NCI-H345 (cell line): ENCODE results near the gene MYRIP.
"Not testable (repeated sequence)": the region's sequence is repeated elsewhere in the genome, so short reads cannot be mapped to it uniquely, and the experiment has no call there.

ENCODE experiments used
- DNase-seq: peaks from one replicate; lab custom pipeline; 2025; lab: John Stamatoyannopoulos, UW

Gene MYRIP

DNA sequence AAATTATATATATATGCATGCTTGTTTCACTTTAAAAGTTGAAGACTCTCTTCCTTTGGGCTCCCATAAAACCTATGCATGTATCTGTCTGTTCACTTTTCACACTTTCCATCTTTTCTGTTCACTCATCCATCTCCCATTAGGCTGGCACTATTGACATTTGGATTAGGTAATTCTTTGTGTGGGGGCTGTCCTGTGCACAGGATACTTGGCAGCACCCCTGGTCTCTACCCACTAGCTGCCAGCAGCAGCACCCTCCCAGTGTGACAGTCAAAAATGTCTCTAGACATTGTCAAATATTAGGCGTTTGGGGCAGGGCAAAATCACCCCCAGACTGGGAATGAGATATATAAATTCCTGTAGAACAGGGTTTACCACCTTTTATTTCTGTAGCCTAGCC is 427.8 kb downstream of the MYRIP start:
- no peak for DNase-seq

DNA sequence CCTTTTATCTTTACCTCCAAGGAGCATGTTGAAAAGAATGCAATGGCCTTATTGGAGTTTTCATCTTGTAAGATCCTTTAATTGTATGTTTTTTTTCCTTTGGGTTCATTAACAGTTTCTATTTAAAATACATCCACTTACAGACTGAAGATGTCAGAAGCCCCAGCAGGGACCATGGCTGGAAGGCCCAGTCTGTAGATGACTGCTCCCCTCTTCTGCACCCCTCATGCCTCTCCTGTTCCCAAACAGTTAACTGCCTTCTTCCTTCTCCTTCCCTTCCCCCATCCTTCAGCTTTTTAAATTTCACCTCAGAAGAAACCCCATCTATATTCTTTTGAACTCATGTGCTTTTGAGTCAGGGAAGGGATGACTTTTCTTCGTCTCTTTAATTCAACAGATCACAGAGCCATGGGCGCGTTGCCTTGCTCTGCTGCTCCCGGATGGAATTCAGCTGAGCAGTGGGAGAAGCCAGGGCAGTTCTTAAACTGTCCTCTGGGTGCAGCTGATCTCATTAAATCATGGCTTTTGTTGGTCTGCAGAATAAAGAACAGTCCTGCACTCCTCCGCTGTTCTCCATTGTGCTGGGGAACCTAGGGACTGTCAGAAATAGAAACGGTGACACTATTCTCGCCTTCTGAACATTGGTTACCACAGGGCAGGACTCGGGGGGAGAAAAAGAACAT is 428.6 kb downstream of the MYRIP start:
- no peak for DNase-seq

DNA sequence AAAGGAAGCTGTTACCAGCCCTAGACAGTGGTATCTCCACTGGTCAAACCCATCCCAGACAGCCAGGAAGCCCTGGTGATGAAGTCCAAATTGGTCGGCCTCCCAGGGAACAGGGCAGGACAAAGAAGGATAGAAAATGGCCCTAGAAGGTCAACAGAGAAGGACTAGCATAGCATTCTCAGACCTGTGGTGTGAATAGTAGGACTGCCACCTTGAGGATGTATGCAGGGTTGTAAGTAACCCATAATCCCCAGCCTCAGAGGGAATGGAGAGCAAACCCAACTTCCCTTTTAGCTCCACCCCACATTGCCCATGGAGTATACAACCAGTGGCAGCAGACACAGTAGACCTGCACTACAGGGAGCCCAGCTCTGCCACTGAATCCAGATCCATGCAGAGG is 431.5 kb downstream of the MYRIP start:
- no peak for DNase-seq

DNA sequence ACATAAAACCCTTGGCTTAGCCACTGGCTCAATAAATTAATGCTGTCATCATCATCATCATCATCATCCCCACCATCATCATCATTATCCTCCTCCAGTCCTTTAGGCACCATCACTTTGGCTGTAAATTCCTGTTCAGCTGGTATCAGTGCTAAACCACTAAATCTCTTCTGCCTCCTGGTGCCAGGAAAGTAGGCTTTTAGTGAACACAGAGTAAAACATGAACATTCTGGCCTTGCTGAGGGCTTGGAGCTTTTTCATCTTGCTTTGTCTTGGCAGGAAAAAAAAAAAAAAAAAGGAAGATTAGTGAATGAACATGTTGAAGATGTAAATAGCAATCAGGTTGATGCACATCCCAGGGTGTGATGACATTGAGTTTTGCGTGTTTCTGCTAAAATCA is 432.8 kb downstream of the MYRIP start:
- DNase-seq, result no peak

DNA sequence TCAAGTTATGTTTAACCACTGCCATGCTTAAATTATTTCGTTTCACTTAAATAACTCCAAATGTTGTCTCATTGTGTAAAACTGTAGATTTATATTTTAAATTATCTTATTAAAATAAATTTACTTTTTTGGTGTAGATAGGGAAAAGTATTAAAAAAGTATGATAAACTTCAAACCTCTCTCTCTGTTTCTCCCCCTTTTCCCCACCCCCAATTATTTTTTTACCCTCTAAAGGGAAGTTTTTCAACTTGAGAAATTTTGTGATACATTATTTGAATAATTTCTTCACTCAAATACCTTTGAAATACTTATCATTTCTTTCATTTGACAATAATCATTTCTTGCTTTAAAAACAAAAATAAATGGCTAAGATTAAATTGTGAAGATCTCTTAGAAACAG is 433.2 kb downstream of the MYRIP start:
- no peak for DNase-seq

DNA sequence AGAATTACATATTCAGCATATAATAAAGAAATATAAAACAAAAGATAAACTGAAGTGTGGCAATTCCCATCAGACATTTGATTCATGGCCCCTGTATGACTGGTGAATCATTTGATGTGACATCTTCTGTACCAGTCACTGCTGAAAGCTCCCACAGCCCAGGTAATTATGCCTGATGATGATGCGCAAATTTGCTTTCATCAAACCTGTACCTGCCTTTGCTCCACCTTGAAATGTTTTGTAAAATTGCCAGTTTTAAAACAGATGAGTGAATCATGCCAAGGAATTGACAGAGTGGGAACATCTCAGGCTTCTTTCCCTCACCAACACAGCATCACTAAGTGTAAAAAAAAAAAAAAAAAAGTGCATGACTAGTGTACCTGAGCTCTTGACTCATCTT is 433.6 kb downstream of the MYRIP start:
- DNase-seq, result no peak

DNA sequence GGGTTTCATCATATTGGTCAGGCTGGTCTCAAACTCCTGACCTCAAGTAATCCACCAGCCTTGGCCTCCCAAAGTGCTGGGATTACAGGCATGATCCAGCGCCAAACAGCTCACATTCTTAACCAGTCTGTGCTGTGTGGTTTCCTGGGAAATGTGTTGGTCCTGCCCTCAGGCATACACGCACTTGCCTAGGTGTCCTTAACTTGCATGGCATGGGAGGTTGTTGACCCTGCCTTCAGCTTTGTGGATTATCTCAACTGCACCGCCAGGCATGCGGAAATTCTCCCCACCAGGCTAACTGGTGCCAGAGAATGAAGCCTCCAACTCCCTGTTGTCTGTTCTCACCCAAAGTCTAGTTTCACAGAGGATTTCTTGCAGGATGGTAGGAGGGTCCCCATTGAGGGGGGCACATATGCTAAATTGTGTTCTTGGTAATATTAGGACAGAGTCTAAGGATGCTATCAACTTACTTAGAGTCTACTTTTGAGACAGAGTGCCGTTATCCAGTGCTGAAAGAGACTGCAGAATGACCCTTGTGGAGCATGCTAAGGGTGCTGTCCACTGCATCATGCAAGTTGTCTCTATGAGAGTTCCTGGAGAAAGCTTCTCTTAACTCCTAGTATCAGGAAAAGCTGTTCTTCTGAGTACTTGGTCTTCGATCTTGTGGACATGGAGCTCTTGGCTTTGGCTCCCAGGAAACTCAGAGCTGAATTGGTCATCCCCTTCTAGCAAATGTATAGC is 438.5 kb downstream of the MYRIP start:
- no peak for DNase-seq

DNA sequence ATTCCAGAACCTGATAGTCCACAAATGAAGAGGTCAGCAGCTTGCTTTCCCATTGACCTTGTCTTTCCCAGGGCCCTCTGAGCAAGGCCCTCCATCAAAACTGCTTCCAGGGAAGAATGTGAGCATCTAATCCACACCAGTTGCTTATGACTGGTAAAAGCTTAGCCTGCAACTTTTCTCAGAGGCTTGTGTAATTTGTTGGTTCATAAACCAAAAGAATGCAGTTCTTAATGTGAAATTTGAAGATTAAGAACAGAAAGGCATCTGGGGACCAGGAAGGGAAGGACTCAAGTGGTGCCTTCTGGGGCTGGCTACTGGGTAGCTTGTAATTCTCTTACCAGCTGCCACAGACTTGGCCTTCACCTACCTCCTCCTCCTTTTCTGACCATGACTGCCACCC is 439.2 kb downstream of the MYRIP start:
- no peak for DNase-seq

DNA sequence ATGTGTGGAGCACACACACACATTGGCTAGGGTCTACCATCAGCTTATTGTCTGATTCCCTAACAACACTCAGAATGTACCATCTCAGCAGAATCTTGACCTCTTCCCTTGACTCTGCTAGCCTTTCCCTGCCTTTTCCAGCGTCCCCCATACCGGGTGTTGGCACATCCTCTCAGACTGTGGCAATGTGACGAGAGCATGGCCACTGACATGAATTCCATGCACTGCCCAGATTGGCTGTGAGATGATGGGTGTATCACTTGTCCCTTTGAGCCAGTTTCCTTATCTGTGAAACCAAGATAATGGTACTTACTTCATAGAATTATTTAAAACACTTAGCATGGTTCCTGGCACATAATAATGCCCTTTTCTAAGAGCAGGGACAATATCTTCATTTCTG is 439.8 kb downstream of the MYRIP start:
- DNase-seq, result no peak

DNA sequence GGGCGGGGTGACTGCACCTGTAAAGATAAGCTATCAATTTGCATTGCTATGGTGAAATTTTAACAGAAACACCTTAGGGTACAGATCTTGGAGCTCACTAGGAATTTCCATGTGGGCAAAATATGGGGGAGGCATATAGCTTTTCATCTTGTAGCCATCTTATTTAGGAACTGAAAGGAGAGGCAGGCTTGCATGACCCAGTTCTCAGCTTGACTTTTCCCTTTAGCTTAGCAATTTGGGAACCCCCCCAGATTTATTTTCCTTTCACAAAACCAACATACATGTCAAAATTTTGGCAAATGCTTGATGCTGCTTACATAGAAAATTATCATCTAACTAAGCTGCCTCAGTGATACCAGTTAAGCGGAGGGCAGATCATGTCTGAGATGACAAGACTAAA is 445.1 kb downstream of the MYRIP start:
- no peak for DNase-seq

DNA sequence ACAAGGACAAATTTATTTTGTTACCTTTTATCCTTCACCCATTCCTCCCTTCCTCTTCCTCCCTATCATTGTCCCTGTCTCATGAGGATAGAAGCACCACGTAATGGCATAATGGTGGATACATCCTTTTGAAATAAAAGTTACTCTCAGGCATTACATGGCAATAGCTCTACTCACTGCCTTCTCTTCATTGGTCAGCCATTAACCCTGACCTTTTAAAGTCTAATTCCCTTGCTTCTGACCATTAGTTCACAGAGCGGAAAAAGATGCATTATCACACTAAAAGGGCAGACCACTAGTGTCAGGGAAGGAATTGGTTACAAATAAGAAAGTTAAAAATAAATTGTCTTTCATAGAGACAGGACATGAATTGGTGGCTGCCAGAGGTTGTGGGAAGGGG is 445.5 kb downstream of the MYRIP start:
- DNase-seq, result no peak

DNA sequence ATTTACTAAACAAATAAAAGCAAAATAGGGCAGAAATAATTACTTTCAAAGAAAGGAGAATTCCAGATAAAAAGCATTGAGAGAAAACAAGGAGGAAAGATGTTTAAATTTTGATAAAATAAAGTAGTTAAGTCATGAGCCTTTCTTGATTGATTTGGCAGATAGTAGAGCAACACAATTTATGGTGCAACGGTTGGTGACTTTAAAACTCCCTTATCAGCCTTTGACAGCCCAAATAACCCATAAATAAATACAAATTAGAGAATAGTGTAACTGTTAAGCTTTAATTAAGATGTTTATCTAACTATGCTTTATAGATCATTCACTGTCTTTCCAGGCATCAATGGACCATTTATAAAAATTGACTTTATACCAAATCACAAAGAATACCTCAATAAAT is 446.1 kb downstream of the MYRIP start:
- no peak for DNase-seq

DNA sequence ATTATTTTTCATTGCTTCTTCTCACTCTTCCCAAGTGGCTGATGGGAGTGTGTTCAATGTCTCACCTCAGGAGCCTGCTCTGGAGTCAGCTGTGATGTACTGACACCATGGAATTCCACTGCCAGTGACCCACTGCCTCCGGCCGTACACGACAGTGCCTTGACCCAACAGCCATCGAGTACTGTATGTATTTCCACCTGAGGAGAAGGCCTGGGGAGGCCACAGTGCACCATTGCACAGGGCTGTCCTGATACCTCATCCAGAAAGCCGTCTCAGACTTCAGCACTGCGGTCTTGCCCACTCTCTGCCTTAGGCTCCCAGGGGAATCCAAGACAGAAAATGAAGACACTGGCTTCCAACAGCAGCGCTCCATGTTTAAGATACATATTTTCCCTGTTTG is 448.7 kb downstream of the MYRIP start:
- DNase-seq, result no peak

DNA sequence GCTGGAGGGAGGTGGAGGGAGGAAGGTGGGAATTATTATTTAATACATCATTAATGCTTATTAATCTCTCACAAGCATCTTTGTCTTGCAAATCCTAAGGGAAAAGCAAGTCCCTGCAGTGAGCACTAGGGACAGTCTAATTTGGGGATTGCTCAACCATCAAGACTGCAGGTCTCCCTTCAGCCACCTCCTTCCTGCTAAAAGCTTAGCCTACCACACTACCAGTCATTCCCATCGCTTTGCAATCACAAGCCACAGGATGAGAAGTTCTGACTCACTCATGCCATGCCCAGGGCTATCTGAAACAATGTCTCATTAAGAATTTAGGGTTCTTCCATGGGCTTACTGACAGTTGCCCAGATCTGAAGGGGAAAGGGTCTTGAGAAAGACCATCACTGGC is 449.1 kb downstream of the MYRIP start:
- DNase-seq, result no peak

DNA sequence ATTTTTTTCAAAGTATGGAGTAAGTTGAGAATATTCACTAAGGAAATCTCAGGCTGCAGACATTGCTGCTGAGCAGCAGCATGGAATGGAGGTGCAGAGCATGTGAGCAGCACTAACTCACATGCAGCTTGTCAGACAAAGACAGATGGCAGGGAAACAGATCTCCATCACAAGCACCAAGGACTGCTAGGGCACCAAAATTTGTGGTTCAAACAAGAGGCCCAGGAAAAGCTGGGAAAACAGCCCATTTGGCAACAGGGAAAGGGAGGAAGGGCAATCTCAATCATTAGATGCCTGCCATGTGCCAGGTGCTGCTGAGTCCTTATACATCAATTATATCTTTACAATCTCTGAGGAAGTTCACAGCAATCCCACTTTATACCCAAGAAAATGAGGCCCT is 452.9 kb downstream of the MYRIP start:
- no peak for DNase-seq

DNA sequence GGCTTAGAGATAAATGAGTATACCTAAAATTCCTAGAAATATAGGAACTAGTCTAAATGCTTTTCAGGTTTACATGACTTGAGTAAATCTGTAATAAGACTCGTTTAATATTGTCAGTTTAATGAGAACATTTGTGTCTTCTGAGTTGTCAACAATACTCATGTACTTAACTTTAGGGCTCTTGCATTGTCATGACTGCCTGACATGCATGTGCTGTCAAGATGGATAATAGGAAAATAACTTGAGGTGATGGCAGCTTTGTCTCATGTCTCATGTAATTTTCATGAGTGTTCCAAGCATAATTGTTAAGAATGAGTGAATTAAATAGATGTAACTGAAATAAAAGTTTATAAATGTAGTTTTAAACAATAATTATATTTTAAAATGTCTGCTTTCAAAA is 455.0 kb downstream of the MYRIP start:
- no peak for DNase-seq

DNA sequence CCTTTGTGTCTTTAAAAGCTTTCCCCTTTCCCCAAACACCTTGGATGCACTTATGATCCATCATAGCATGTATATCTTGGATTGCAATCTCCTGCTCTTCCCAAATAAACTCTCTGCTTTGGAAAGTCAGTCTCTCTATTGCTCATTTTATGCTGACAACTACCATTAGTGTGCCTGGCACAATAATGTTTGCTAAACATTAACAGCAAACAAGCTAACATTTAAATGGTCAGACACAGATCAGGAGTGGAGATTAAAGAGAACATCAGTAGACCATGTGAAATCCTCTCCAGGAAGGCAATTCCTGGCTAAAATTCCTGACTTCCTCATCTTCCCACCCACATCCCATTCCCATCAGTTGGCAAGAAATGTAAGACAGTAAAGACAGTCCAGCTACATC is 455.8 kb downstream of the MYRIP start:
- DNase-seq, result no peak

DNA sequence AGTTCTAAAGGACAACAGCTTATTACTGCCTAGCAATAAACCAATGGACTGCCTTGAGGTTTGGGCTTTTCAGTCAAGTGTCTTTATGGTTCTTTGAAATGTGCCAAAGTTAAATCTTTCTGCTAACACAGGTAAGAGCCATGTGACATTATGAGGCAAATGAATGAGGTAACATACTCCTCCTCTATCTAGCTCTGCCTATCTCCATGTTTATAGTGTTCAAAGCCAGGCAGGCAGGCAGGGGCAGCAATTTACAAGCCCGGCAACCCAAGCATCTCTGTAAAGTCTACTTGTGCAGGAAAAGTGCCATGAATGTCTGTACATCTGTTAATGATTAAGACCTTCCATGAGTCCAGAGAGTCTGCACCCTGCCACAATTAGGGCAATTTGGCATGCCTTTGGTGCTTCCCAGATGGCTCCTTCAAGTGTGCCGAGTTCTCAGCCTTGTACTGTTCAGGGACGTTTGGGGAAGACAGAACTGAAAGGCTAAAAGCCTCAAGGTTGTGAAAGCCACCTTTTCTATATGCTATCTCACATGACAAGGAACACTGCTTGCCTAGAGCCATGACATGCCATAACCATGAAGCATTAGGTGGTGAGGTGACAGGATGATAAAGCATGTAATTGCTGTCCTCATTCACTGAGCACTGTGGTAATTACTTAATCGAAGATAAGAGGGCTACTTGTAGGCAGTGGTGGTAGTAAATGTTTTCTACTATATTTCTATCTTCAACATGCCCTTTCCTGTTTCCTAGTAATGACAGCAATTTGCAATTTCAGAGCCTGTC is 458.7 kb downstream of the MYRIP start:
- no peak for DNase-seq

DNA sequence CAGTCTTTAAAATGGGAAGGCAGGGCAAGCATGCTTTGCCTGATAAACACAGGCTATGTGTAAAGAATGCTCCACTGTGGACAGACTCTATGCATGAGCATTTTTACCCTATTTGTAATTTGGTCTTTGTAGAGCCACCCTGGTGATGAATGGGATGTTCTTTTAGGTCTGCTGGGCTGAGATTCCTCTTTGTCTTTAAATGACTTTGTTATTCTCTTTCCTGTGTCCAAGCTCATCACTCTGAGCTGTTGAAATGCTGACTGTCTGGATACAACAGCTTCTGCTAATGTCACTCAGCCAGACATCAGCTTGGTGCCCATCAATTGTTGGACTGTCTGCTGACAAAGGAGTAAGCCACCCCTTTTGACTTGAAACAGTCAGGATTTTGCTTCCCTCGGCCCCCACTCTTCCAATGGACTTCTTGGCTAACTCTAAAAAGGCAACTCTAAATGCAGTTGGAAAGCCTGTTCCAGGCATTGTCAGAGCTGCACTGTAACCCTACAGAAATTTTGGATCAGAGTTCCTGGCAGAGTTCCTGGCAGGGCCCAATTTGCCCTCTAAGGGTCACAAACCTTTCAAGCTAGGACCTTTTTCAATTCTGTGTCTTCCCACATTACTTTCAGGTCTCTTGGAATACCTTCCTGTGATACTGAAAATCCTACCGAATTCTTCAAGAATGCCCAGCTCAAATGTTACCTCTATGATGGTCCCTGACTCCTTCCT is 459.6 kb downstream of the MYRIP start:
- DNase-seq, result no peak

DNA sequence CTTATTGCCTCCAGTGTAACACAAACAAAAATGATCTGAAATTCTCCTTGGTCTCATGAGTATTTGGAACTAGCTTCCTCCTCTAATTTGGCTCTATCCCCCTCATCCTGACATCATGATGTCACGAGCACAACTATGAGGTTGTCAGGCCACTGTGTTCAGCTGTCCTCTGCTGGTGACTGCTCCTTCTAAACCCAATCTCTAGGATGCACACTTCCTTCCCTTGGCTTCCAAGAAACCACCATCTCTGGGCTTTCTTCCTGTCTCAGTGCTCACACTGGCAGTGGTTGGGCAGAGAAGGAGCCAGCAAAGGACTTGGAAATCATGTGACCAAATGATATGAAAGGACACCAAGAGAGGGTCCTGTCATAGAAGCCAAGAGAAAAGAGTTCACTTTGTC is 469.4 kb downstream of the MYRIP start:
- no peak for DNase-seq

DNA sequence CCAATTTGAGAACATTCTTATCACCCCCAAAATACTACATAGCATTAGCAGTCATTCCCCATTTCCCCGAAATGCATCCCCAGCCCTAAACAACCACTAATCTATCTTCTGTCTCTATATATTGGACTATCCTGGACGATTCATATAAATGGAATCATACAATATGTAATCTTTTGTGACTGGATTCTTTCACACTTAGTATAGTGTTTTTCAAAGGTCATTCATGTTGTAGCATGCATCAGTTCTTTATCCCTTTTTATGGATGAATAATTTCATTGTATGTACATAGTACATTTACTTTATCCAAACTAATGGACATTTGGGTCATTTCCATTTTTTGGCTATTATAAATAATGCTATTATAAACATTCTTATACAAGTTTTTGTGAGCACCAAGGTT is 472.6 kb downstream of the MYRIP start:
- no peak for DNase-seq

DNA sequence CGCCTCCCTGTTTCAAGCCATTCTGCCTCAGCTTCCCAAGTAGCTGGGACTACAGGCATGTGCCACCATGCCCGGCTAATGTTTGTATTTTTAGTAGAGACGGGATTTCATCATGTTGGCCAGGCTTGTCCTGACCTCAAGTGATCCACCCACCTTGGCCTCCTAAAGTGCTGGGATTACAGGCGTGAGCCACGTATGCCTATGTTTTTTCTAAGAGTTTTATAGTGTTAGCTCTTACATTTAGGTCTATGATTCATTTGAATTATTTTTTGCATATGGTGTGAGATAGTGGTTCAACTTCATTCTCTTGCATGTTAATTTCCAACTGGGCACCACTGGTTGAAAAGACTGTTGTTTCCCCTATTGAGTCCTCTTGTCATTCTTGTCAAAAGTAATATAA is 473.6 kb downstream of the MYRIP start:
- not testable (repeated sequence) for DNase-seq

DNA sequence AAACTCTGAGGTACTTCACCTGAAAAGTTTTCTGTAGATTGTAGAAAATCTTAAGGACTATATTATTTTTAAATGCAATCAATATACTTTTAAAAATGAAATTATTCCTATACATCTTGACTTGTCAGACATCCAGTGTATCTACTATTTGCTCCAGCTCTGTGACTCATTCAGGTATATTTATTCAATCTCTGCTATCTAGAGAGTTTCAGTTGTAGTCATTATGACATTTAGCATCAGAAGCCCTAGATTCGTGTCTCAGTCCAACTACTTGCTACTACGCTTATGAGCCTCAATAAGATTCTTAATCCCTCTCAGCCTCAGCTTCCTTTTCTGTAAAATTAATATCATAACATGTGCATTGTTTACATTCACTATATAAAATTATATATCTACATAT is 477.8 kb downstream of the MYRIP start:
- no peak for DNase-seq
